Measurements from ENCODE around the gene DOC2B. TPM values are rescaled to one million over a fixed set of nuclear protein-coding genes. Genes with fewer than 3 reads are reported as not detected.
"Not testable (repeated sequence)": the region's sequence is repeated elsewhere in the genome, so short reads cannot be mapped to it uniquely, and the experiment has no call there.

Gene DOC2B
- total RNA-seq, 2 donors from 2014 or later, result 1.4 to 2.6 TPM

DNA sequence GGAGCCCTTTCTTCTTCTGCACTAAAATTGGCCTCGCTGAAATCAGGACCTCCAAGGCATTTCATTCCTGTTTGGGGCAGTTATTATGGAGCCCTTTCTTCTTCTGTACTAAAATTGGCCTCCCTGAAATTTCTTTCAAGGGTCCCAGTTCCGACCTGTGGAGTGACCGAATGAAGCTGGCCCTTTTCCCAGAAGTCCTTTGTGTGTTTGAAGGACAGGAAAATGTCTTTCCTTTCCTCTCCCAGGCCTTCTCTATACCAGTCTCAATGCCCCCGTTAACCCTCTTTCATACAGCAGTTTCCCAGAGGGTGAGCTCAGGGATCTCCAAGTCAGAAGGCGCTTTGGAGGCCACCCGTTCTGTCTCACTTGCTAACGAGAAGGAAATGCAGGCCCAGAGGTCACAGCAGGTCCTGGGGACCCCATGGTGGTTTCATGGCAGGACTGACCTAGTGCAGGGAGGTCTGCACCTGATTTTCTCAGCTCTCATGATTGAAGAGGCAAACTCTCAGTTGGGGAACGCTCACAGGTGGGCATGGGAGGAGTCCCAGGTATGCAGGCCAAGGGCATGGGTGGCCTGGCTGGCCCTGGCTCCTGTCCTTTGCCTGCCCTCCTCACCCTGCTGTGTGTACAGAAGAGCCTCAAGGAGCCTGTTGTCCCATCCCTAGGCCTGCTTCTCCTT is 37.1 kb upstream of the DOC2B start:
- Histone ChIP-seq H3K36me3 (ENCODE audit: control insufficient read depth, insufficient read depth, low read length) (no peaks in the 10 kb centered on the region), H3K27me3 (ENCODE audit: control insufficient read depth, insufficient read depth, low read length, poor library complexity, severe bottlenecking) (no peaks in the 10 kb centered on the region), H3K9ac (ENCODE audit: extremely low read depth, low read length, poor library complexity, severe bottlenecking) (no peak overlapping the region), H3K4me1 (ENCODE audit: control insufficient read depth, insufficient read depth, low read length) (no peaks in the 10 kb centered on the region), H3K4me3 (ENCODE audit: low read length) (no peak overlapping the region), H3K9me3 (ENCODE audit: control insufficient read depth, low read length) (no peaks in the 10 kb centered on the region), H3K27ac (ENCODE audit: low read depth, low read length) (no peak overlapping the region)
- H3K27ac Mint-ChIP-seq, result no peak overlapping the region
- TF ChIP-seq, protein P1, sequence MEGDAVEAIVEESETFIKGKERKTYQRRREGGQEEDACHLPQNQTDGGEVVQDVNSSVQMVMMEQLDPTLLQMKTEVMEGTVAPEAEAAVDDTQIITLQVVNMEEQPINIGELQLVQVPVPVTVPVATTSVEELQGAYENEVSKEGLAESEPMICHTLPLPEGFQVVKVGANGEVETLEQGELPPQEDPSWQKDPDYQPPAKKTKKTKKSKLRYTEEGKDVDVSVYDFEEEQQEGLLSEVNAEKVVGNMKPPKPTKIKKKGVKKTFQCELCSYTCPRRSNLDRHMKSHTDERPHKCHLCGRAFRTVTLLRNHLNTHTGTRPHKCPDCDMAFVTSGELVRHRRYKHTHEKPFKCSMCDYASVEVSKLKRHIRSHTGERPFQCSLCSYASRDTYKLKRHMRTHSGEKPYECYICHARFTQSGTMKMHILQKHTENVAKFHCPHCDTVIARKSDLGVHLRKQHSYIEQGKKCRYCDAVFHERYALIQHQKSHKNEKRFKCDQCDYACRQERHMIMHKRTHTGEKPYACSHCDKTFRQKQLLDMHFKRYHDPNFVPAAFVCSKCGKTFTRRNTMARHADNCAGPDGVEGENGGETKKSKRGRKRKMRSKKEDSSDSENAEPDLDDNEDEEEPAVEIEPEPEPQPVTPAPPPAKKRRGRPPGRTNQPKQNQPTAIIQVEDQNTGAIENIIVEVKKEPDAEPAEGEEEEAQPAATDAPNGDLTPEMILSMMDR (conservative IDR thresholded peaks at IDR 0.05), result no peak
- 84 to 85% methylated on average over 5 to 8 of the region's 8 CpGs for WGBS, 2 experiments (ENCODE audit: insufficient coverage in 1 of 2, insufficient read length in 1 of 2)
- H3K36me3 Mint-ChIP-seq (ENCODE audit: low read depth), result no peaks in the 10 kb centered on the region
- H3K4me3 Mint-ChIP-seq, result no peak overlapping the region
- H3K27me3 Mint-ChIP-seq (ENCODE audit: insufficient read depth), result no peaks in the 10 kb centered on the region
- DNase-seq, result no peak
- H3K4me1 Mint-ChIP-seq, result peaks cover 3% of the 10 kb centered on the region
- H3K9me3 Mint-ChIP-seq, result no peaks in the 10 kb centered on the region

DNA sequence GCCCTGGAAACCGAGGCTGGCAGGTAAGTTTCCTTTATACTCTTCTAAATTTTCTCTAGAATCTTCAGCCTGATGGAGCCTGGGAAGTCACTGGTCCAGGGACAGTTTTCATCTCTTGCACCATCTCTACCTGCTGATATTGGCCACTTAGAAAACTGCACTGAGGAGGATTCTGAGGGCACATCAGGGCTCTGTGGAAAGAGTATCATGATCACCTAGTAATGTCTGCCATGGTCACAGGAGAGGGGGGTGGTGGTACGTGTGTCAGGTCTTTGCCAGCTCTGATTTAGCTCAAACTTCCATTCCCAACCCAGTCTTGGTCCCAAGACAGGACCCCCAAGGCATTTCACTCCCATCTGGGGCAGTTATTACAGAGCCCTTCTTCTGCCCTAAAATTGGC is 35.2 kb upstream of the DOC2B start:
- Mint-ChIP-seq H3K4me1 (peaks cover 3% of the 10 kb centered on the region), H3K36me3 (ENCODE audit: low read depth) (no peaks in the 10 kb centered on the region), H3K27me3 (ENCODE audit: insufficient read depth) (no peaks in the 10 kb centered on the region), H3K9me3 (no peaks in the 10 kb centered on the region), H3K27ac (no peak overlapping the region), H3K4me3 (no peak overlapping the region)
- Histone ChIP-seq H3K4me3 (ENCODE audit: low read length) (no peak overlapping the region), H3K27me3 (ENCODE audit: control insufficient read depth, insufficient read depth, low read length, poor library complexity, severe bottlenecking) (no peaks in the 10 kb centered on the region), H3K27ac (ENCODE audit: low read depth, low read length) (no peak overlapping the region), H3K36me3 (ENCODE audit: control insufficient read depth, insufficient read depth, low read length) (no peaks in the 10 kb centered on the region), H3K4me1 (ENCODE audit: control insufficient read depth, insufficient read depth, low read length) (no peaks in the 10 kb centered on the region), H3K9ac (ENCODE audit: extremely low read depth, low read length, poor library complexity, severe bottlenecking) (no peak overlapping the region), H3K9me3 (ENCODE audit: control insufficient read depth, low read length) (no peaks in the 10 kb centered on the region)
- TF ChIP-seq, protein P1 (conservative IDR thresholded peaks at IDR 0.05), result no peak
- 72% methylated on average over 2 of the region's 2 CpGs; no CpG with 5 or more reads in 1 of the 2 experiments for WGBS, 2 experiments (ENCODE audit: insufficient coverage in 1 of 2, insufficient read length in 1 of 2)
- no peak for DNase-seq

DNA sequence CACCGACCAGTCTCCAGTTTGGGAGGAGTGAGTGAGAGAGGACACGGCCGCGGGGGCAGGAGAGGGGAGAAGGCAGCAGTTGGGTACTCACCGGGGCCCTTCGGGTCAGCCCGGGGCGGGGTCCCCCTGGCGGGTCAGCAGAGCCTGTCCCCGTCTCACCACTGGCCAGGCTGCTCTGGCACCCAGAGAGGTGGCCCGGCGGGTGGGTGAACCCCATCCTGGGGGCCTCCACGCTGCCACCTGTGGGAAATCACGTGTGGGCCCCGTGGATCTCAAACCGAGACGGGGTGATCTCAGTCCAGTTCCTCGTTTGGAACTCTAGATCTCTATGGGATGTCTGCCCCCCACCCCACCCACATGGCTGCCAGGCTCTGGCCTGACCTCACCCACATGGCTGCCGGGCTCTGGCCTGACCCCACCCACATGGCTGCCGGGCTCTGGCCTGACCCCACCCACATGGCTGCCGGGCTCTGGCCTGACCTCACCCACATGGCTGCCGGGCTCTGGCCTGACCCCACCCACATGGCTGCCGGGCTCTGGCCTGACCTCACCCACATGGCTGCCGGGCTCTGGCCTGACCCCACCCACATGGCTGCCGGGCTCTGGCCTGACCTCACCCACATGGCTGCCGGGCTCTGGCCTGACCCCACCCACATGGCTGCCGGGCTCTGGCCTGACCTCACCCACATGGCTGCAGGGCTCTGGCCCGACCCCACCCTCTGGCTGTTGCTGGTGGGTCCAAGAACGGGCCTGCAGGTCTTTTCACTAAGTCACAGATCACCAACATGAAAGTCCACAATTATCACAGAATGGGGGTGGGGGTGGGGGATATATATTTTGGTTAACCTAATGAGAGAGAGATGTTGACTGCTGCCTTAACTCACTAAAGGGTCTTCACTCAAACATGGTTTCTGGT is 34.4 kb upstream of the DOC2B start:
- H3K36me3 ChIP-seq (ENCODE audit: control insufficient read depth, insufficient read depth, low read length); H3K27ac ChIP-seq (ENCODE audit: low read depth, low read length); H3K9me3 Mint-ChIP-seq; H3K27me3 Mint-ChIP-seq (ENCODE audit: insufficient read depth); H3K9me3 ChIP-seq (ENCODE audit: control insufficient read depth, low read length); H3K36me3 Mint-ChIP-seq (ENCODE audit: low read depth); H3K4me1 Mint-ChIP-seq; H3K4me1 ChIP-seq (ENCODE audit: control insufficient read depth, insufficient read depth, low read length); H3K27me3 ChIP-seq (ENCODE audit: control insufficient read depth, insufficient read depth, low read length, poor library complexity, severe bottlenecking); H3K4me3 Mint-ChIP-seq: not testable (repeated sequence)
- H3K27ac Mint-ChIP-seq, result peak overlapping the region; percentile 65
- WGBS, 2 experiments (ENCODE audit: insufficient coverage in 1 of 2, insufficient read length in 1 of 2), result 39 to 54% methylated on average over 6 to 22 of the region's 29 CpGs
- H3K9ac ChIP-seq (ENCODE audit: extremely low read depth, low read length, poor library complexity, severe bottlenecking), result peak overlapping the region; percentile 30
- peak overlapping the region; percentile 76 for H3K4me3 ChIP-seq (ENCODE audit: low read length)
- peak; percentile 84 for DNase-seq

Measured in endodermal cell (in vitro differentiated cells).